ENCODE measurements around the gene POLG.

Gene POLG

GRCh38 chr15:89371228-89372044, 36.8 kb upstream of the POLG start:
- peak; percentile 78 for DNase-seq
- Histone ChIP-seq H3K27ac (peak overlapping the region; percentile 76), H3K27me3 (ENCODE audit: insufficient read depth, low read depth, severe bottlenecking) (no peaks in the 10 kb centered on the region), H3K9me3 (ENCODE audit: severe bottlenecking) (no peaks in the 10 kb centered on the region), H3K36me3 (peaks cover 55% of the 10 kb centered on the region), H3K4me3 (ENCODE audit: low read depth, low read length) (peak overlapping the region; percentile 24)
- no peak for TF ChIP-seq CTCF (IDR thresholded peaks at IDR 0.05; ENCODE audit: low read depth, low read length)

GRCh38 chr15:89370978-89371227, 36.3 kb upstream of the POLG start:
- no peak for TF ChIP-seq CTCF (IDR thresholded peaks at IDR 0.05; ENCODE audit: low read depth, low read length)
- H3K27ac ChIP-seq, result peak overlapping the region; percentile 76
- no peaks in the 10 kb centered on the region for H3K27me3 ChIP-seq (ENCODE audit: insufficient read depth, low read depth, severe bottlenecking)
- DNase-seq, result no peak
- peak overlapping the region; percentile 24 for H3K4me3 ChIP-seq (ENCODE audit: low read depth, low read length)
- H3K9me3 ChIP-seq (ENCODE audit: severe bottlenecking), result no peaks in the 10 kb centered on the region
- H3K36me3 ChIP-seq, result peaks cover 58% of the 10 kb centered on the region

- H3K36me3 ChIP-seq, result peaks cover 64% of the 10 kb centered on the region
Measured at GRCh38 chr15:89370120-89370977, 35.7 kb upstream of the POLG start.

GRCh38 chr15:89369341-89369947, 34.8 kb upstream of the POLG start:
- H3K4me3 ChIP-seq (ENCODE audit: low read depth, low read length), result no peak overlapping the region
- H3K27me3 ChIP-seq (ENCODE audit: insufficient read depth, low read depth, severe bottlenecking), result no peaks in the 10 kb centered on the region
- peaks cover 67% of the 10 kb centered on the region for H3K36me3 ChIP-seq
- no peak for DNase-seq
- no peak for TF ChIP-seq CTCF (IDR thresholded peaks at IDR 0.05; ENCODE audit: low read depth, low read length)
- no peaks in the 10 kb centered on the region for H3K9me3 ChIP-seq (ENCODE audit: severe bottlenecking)
- no peak overlapping the region for H3K27ac ChIP-seq

More at GRCh38 chr15:89370120-89370977, 35.7 kb upstream of the POLG start:
- Histone ChIP-seq H3K9me3 (ENCODE audit: severe bottlenecking) (no peaks in the 10 kb centered on the region), H3K27ac (peak overlapping the region; percentile 76), H3K27me3 (ENCODE audit: insufficient read depth, low read depth, severe bottlenecking) (no peaks in the 10 kb centered on the region), H3K4me3 (ENCODE audit: low read depth, low read length) (no peak overlapping the region; the same call in 1 of the 2 replicates)
- DNase-seq, result no peak
- TF ChIP-seq CTCF (IDR thresholded peaks at IDR 0.05; ENCODE audit: low read depth, low read length), result no peak

GRCh38 chr15:89368566-89369223, 34.1 kb upstream of the POLG start:
- no peak for TF ChIP-seq CTCF (IDR thresholded peaks at IDR 0.05; ENCODE audit: low read depth, low read length)
- Histone ChIP-seq H3K27ac (no peak overlapping the region), H3K27me3 (ENCODE audit: insufficient read depth, low read depth, severe bottlenecking) (no peaks in the 10 kb centered on the region), H3K9me3 (ENCODE audit: severe bottlenecking) (no peaks in the 10 kb centered on the region), H3K36me3 (peaks cover 74% of the 10 kb centered on the region), H3K4me3 (ENCODE audit: low read depth, low read length) (no peak overlapping the region)
- DNase-seq, result no peak

Data from WERI-Rb-1 (cell line).